Gastrocnemius medialis (tissue), 4 donors: ENCODE measurements around the gene CNR1.

ENCODE experiments used
- CTCF ChIP-seq, 5 experiments: fragments of 450-650 bp in 3 of 5; fragments of 200-600 bp in 2 of 5; sonication (generic) in 2 of 5; IDR thresholded peaks in 4 of 5; conservative IDR thresholded peaks in 1 of 5; 1 replicate in 4 of 5; 2 replicates in 1 of 5; pipeline ENCODE4 v1.5.1; 2016 to 2019; ENCODE audit warnings: antibody characterized with exemption in 5 of 5, mild to moderate bottlenecking in 3 of 5, moderate library complexity in 3 of 5
- POLR2A ChIP-seq, 2 donors: fragments of 450-650 bp; IDR thresholded peaks; one replicate each; pipeline ENCODE4 v1.6.1; 2017; ENCODE audit warnings: antibody characterized with exemption in 2 of 2, mild to moderate bottlenecking in 2 of 2, moderate library complexity in 2 of 2

DNA sequence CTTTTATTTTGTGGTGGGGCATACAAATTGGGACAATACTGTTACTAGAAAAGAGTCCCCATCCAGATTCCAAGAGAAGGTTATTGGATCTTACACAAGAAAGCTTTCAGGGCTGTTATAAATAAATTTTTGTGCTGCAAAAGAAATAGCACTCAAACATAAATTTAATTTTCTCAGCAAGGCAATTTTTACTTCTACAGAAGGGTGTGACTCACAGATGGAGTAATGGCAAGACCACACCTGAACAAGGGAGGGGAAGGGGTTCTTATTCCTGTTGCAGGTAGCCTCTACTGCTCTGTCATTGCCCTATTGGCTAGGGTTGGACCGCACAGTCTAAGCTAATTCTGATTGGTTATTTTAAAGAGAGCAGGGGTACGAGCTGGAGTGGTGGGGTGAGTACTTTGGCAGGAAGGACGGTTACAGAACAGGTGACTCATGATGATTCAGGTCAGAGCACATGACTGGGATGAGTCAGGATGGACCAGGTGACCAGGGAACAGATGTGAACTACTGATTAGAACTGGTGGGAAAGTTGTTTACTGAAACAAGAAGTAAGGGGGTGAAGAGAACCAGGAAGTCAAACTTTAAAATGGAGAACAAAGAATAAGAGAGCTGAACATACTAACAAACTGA is 41.1 kb downstream of the CNR1 start:
- TF ChIP-seq CTCF (IDR thresholded peaks at IDR 0.05 in 4 of 5, conservative IDR thresholded peaks at IDR 0.05 in 1 of 5), result no peak
- TF ChIP-seq POLR2A (IDR thresholded peaks at IDR 0.05), result no peak
